C1 segment of cervical spinal cord (tissue), 14 donors: Measurements from ENCODE around the gene MIAT.
"Not testable (repeated sequence)": the region's sequence is repeated elsewhere in the genome, so short reads cannot be mapped to it uniquely, and the experiment has no call there.

ENCODE experiments used
- DNase-seq, 14 donors: peaks; one replicate each; lab custom pipeline; 2025; lab: John Stamatoyannopoulos, UW

MIAT gene

GRCh38 chr22:26700462-26700861 is 43.1 kb downstream of the MIAT start:
- no peak for DNase-seq

GRCh38 chr22:26700886-26701285 is 43.5 kb downstream of the MIAT start:
- DNase-seq, result no peak

- DNase-seq, result no peak
Observed at GRCh38 chr22:26701323-26701722, 43.9 kb downstream of the MIAT start.

- no peak for DNase-seq
Observed at GRCh38 chr22:26702906-26703830, 45.8 kb downstream of the MIAT start.

- not testable (repeated sequence) for DNase-seq
Observed at GRCh38 chr22:26705379-26705778, 48.0 kb downstream of the MIAT start.

GRCh38 chr22:26707090-26707489 is 49.7 kb downstream of the MIAT start:
- DNase-seq, result no peak

GRCh38 chr22:26707581-26707980 is 50.2 kb downstream of the MIAT start:
- no peak for DNase-seq

- no peak for DNase-seq
Observed at GRCh38 chr22:26708256-26709009, 51.0 kb downstream of the MIAT start.

- DNase-seq, result no peak
Observed at GRCh38 chr22:26709617-26710390, 52.4 kb downstream of the MIAT start.

- DNase-seq, result no peak
Observed at GRCh38 chr22:26711205-26711963, 54.0 kb downstream of the MIAT start.

- DNase-seq, result no peak
Observed at GRCh38 chr22:26712158-26712557, 54.8 kb downstream of the MIAT start.

GRCh38 chr22:26713823-26714449 is 56.5 kb downstream of the MIAT start:
- no peak for DNase-seq

- no peak for DNase-seq
Observed at GRCh38 chr22:26714971-26715370, 57.6 kb downstream of the MIAT start.

GRCh38 chr22:26715392-26715936 is 58.1 kb downstream of the MIAT start:
- no peak for DNase-seq

- no peak for DNase-seq
Observed at GRCh38 chr22:26718488-26718887, 61.1 kb downstream of the MIAT start.

GRCh38 chr22:26718905-26719304 is 61.5 kb downstream of the MIAT start:
- no peak for DNase-seq

- DNase-seq, result no peak
Observed at GRCh38 chr22:26722159-26722558, 64.8 kb downstream of the MIAT start.

GRCh38 chr22:26724414-26724813 is 67.0 kb downstream of the MIAT start:
- no peak for DNase-seq

- no peak for DNase-seq
Observed at GRCh38 chr22:26725012-26725676, 67.8 kb downstream of the MIAT start.
